Ectodermal cell (in vitro differentiated cells): ENCODE measurements around the gene CDH4.

Experiments
- H3K27ac ChIP-seq: 2 replicates; pipeline ENCODE4 v1.7.0; 2013; ENCODE audit warnings: mild to moderate bottlenecking, low read depth, low read length; ENCODE audit not compliant: insufficient read depth, poor library complexity, severe bottlenecking
- H3K27me3 ChIP-seq: 2 replicates; pipeline ENCODE4 v1.7.0; 2013; ENCODE audit warnings: mild to moderate bottlenecking, low read length; ENCODE audit not compliant: insufficient read depth, control insufficient read depth, poor library complexity, severe bottlenecking
- H3K36me3 ChIP-seq: one replicate; pipeline ENCODE4 v1.7.0; 2013; ENCODE audit warnings: low read length; ENCODE audit not compliant: control insufficient read depth, insufficient read depth
- H3K4me1 ChIP-seq: one replicate; pipeline ENCODE4 v1.7.0; 2013; ENCODE audit warnings: low read length; ENCODE audit not compliant: control insufficient read depth, insufficient read depth
- H3K4me3 ChIP-seq: 2 replicates; pipeline ENCODE4 v1.7.0; 2013; ENCODE audit warnings: low read depth, low read length, control low read depth; ENCODE audit not compliant: insufficient read depth
- H3K9me3 ChIP-seq: 2 replicates; pipeline ENCODE4 v1.7.0; 2013; ENCODE audit warnings: mild to moderate bottlenecking, low read length, moderate library complexity; ENCODE audit not compliant: control insufficient read depth
- WGBS, 2 experiments: methylation state at CpG; one replicate each; pipeline ENCODE4 v1.1.7; 2013; ENCODE audit warnings: missing lambda C conversion rate in 2 of 2; 5-methylcytosine and 5-hydroxymethylcytosine counted together

The CDH4 gene

GRCh38 chr20:61433176-61433575, 181.1 kb downstream of the CDH4 start:
- Histone ChIP-seq H3K27ac (no peak overlapping the region), H3K4me3 (no peak overlapping the region), H3K36me3 (no peaks in the 10 kb centered on the region), H3K9me3 (no peaks in the 10 kb centered on the region), H3K27me3 (no peaks in the 10 kb centered on the region), H3K4me1 (peaks cover 49% of the 10 kb centered on the region)
- 86 to 89% methylated on average over 10 of the region's 10 CpGs for WGBS, 2 experiments

GRCh38 chr20:61433816-61434215, 181.8 kb downstream of the CDH4 start:
- WGBS, 2 experiments: 77 to 82% methylated on average over 9 of the region's 9 CpGs
- Histone ChIP-seq H3K36me3 (no peaks in the 10 kb centered on the region), H3K27me3 (no peaks in the 10 kb centered on the region), H3K27ac (peak overlapping the region; percentile 41), H3K4me1 (peaks cover 56% of the 10 kb centered on the region), H3K9me3 (no peaks in the 10 kb centered on the region), H3K4me3 (no peak overlapping the region)

GRCh38 chr20:61434341-61434781, 182.3 kb downstream of the CDH4 start:
- no peaks in the 10 kb centered on the region for H3K36me3 ChIP-seq
- WGBS, 2 experiments: 57% methylated on average over 18 of the region's 18 CpGs

GRCh38 chr20:61435184-61435822, 183.2 kb downstream of the CDH4 start:
- no peaks in the 10 kb centered on the region for H3K36me3 ChIP-seq
- peaks cover 65% of the 10 kb centered on the region for H3K4me1 ChIP-seq
- peak overlapping the region; percentile 26 for H3K27ac ChIP-seq
- H3K9me3 ChIP-seq: no peaks in the 10 kb centered on the region
- WGBS, 2 experiments: 83% methylated on average over 15 of the region's 15 CpGs
- no peak overlapping the region for H3K4me3 ChIP-seq
- H3K27me3 ChIP-seq: no peaks in the 10 kb centered on the region

More at GRCh38 chr20:61434341-61434781, 182.3 kb downstream of the CDH4 start:
- Histone ChIP-seq H3K9me3 (no peaks in the 10 kb centered on the region), H3K27me3 (no peaks in the 10 kb centered on the region), H3K27ac (peak overlapping the region; percentile 41), H3K4me1 (peaks cover 60% of the 10 kb centered on the region), H3K4me3 (no peak overlapping the region)

- Histone ChIP-seq H3K4me1 (peaks cover 65% of the 10 kb centered on the region), H3K27ac (peak overlapping the region; percentile 100), H3K36me3 (no peaks in the 10 kb centered on the region), H3K9me3 (no peaks in the 10 kb centered on the region), H3K4me3 (no peak overlapping the region), H3K27me3 (no peaks in the 10 kb centered on the region)
- WGBS, 2 experiments: 60 to 75% methylated on average over 3 of the region's 3 CpGs
These were observed 183.8 kb downstream of the CDH4 start for GRCh38 chr20:61435823-61436220.

- no peaks in the 10 kb centered on the region for H3K9me3 ChIP-seq
- H3K27me3 ChIP-seq: no peaks in the 10 kb centered on the region
- peak overlapping the region; percentile 100 for H3K27ac ChIP-seq
- H3K36me3 ChIP-seq: no peaks in the 10 kb centered on the region
- H3K4me1 ChIP-seq: peaks cover 65% of the 10 kb centered on the region
- WGBS, 2 experiments: 7 to 9% methylated on average over 2 of the region's 2 CpGs
- H3K4me3 ChIP-seq: no peak overlapping the region
These were observed 184.2 kb downstream of the CDH4 start for GRCh38 chr20:61436283-61436666.

GRCh38 chr20:61436667-61437279, 184.7 kb downstream of the CDH4 start:
- Histone ChIP-seq H3K4me3 (no peak overlapping the region), H3K9me3 (no peaks in the 10 kb centered on the region), H3K27me3 (no peaks in the 10 kb centered on the region), H3K27ac (peak overlapping the region; percentile 100), H3K36me3 (no peaks in the 10 kb centered on the region), H3K4me1 (peaks cover 65% of the 10 kb centered on the region)
- 0 to 1% methylated on average over 8 of the region's 8 CpGs for WGBS, 2 experiments

- Histone ChIP-seq H3K27ac (peak overlapping the region; percentile 100), H3K4me1 (peaks cover 72% of the 10 kb centered on the region), H3K4me3 (no peak overlapping the region), H3K27me3 (no peaks in the 10 kb centered on the region), H3K36me3 (no peaks in the 10 kb centered on the region), H3K9me3 (no peaks in the 10 kb centered on the region)
- WGBS, 2 experiments: 21 to 25% methylated on average over 28 of the region's 28 CpGs
These were observed 185.5 kb downstream of the CDH4 start for GRCh38 chr20:61437280-61438206.

GRCh38 chr20:61438285-61438684, 186.2 kb downstream of the CDH4 start:
- Histone ChIP-seq H3K36me3 (no peaks in the 10 kb centered on the region), H3K27ac (no peak overlapping the region), H3K4me1 (peaks cover 75% of the 10 kb centered on the region), H3K9me3 (no peaks in the 10 kb centered on the region), H3K4me3 (no peak overlapping the region), H3K27me3 (no peaks in the 10 kb centered on the region)
- WGBS, 2 experiments: 85 to 89% methylated on average over 3 of the region's 3 CpGs

GRCh38 chr20:61439251-61439650, 187.2 kb downstream of the CDH4 start:
- WGBS, 2 experiments: 94 to 95% methylated on average over 7 of the region's 7 CpGs
- no peaks in the 10 kb centered on the region for H3K9me3 ChIP-seq
- H3K4me1 ChIP-seq: peaks cover 71% of the 10 kb centered on the region
- H3K36me3 ChIP-seq: no peaks in the 10 kb centered on the region
- H3K27ac ChIP-seq: no peak overlapping the region
- H3K4me3 ChIP-seq: no peak overlapping the region
- no peaks in the 10 kb centered on the region for H3K27me3 ChIP-seq
